DOHH2 (cell line): ENCODE results near the gene DPH7.
"Not testable (repeated sequence)": the region's sequence is repeated elsewhere in the genome, so short reads cannot be mapped to it uniquely, and the experiment has no call there.

Experiments used
- H3F3A ChIP-seq: fragments of 200-600 bp; sonication (generic), shearing (Covaris generic); 2 replicates; pipeline ENCODE4 v1.6.0; 2016; ENCODE audit warnings: antibody characterized with exemption, mild to moderate bottlenecking; ENCODE audit not compliant: control insufficient read depth, insufficient read depth
- H3K27ac ChIP-seq: fragments of 200-600 bp; sonication (generic); 2 replicates; pipeline ENCODE4 v1.5.1; 2014; ENCODE audit warnings: low read depth, mild to moderate bottlenecking, low read length, moderate library complexity
- H3K27me3 ChIP-seq: fragments of 200-600 bp; sonication (generic); 2 replicates; pipeline ENCODE4 v1.6.1; 2014; ENCODE audit warnings: mild to moderate bottlenecking, low read length, mixed read lengths; ENCODE audit not compliant: control insufficient read depth
- H3K36me3 ChIP-seq: fragments of 200-600 bp; sonication (generic); 2 replicates; pipeline ENCODE4 v1.6.1; 2014; ENCODE audit warnings: mild to moderate bottlenecking, low read length, moderate library complexity, mixed read lengths; ENCODE audit not compliant: control insufficient read depth
- H3K4me1 ChIP-seq: fragments of 200-600 bp; sonication (generic); 2 replicates; pipeline ENCODE4 v1.6.1; 2014; ENCODE audit warnings: mild to moderate bottlenecking, low read length, mixed read lengths; ENCODE audit not compliant: control insufficient read depth
- H3K4me2 ChIP-seq: fragments of 200-600 bp; sonication (generic); 2 replicates; pipeline ENCODE4 v1.6.0; 2014; ENCODE audit warnings: mild to moderate bottlenecking, low read length, moderate library complexity
- H3K4me3 ChIP-seq: fragments of 200-600 bp; sonication (generic); 2 replicates; pipeline ENCODE4 v1.5.1; 2014; ENCODE audit warnings: mild to moderate bottlenecking, low read length, mixed read lengths
- H3K79me2 ChIP-seq: fragments of 200-600 bp; sonication (generic); 2 replicates; pipeline ENCODE4 v1.6.1; 2014; ENCODE audit warnings: mild to moderate bottlenecking, low read length, mixed read lengths; ENCODE audit not compliant: control insufficient read depth
- H3K9me2 ChIP-seq: fragments of 200-600 bp; sonication (generic); replicated peaks from 2 replicates; pipeline ENCODE4 v1.6.1; 2014; ENCODE audit warnings: mild to moderate bottlenecking, low read length, mixed read lengths; ENCODE audit not compliant: control insufficient read depth
- H3K9me3 ChIP-seq: fragments of 200-600 bp; sonication (generic); 2 replicates; pipeline ENCODE4 v1.6.1; 2014; ENCODE audit warnings: antibody characterized with exemption, low read length, mixed read lengths; ENCODE audit not compliant: control insufficient read depth, insufficient read depth
- H4K20me1 ChIP-seq: fragments of 200-600 bp; sonication (generic); 2 replicates; pipeline ENCODE4 v1.6.0; 2014; ENCODE audit warnings: low read depth, mild to moderate bottlenecking, antibody characterized with exemption, low read length, moderate library complexity; ENCODE audit not compliant: control insufficient read depth, insufficient read depth
- CTCF ChIP-seq: fragments of 200-600 bp; sonication (generic); IDR thresholded peaks from one replicate; pipeline ENCODE4 v1.5.1; 2014; ENCODE audit warnings: antibody characterized with exemption, mild to moderate bottlenecking, low read depth, low read length; ENCODE audit not compliant: poor library complexity, severe bottlenecking
- EZH2phosphoT487 ChIP-seq: fragments of 200-600 bp; sonication (generic); IDR thresholded peaks from 2 replicates; pipeline ENCODE4 v1.6.1; 2017; ENCODE audit warnings: borderline replicate concordance, mild to moderate bottlenecking, antibody characterized with exemption, low read length, moderate library complexity, mixed read lengths

The DPH7 gene

GRCh38 chr9:137602661-137603060 lies 23.9 kb upstream of the DPH7 start:
- Histone ChIP-seq H3F3A (peaks cover 7% of the 10 kb centered on the region; the same call in 1 of the 2 replicates), H3K4me1 (peaks cover 26% of the 10 kb centered on the region), H3K27me3 (peaks cover 3% of the 10 kb centered on the region; the same call in 1 of the 2 replicates), H3K27ac (no peak overlapping the region), H3K4me3 (no peak overlapping the region), H4K20me1 (peaks cover 14% of the 10 kb centered on the region), H3K9me2 (no peaks in the 10 kb centered on the region), H3K79me2 (peaks cover 16% of the 10 kb centered on the region), H3K36me3 (no peaks in the 10 kb centered on the region), H3K9me3 (no peaks in the 10 kb centered on the region), H3K4me2 (no peak overlapping the region)
- no peak for TF ChIP-seq EZH2phosphoT487
- TF ChIP-seq CTCF = no peak

- H3K4me2 ChIP-seq = no peak overlapping the region
- H3K4me1 ChIP-seq = peaks cover 6% of the 10 kb centered on the region
- H3K36me3 ChIP-seq = no peaks in the 10 kb centered on the region
- H3K9me2 ChIP-seq = no peaks in the 10 kb centered on the region
- peaks cover 7% of the 10 kb centered on the region; the same call in 1 of the 2 replicates for H3F3A ChIP-seq
- H3K27me3 ChIP-seq = peaks cover under 1% of the 10 kb centered on the region; the same call in 1 of the 2 replicates
- no peak overlapping the region for H3K27ac ChIP-seq
- H4K20me1 ChIP-seq = no peaks in the 10 kb centered on the region
- H3K79me2 ChIP-seq = no peaks in the 10 kb centered on the region
- TF ChIP-seq CTCF = no peak
- TF ChIP-seq EZH2phosphoT487 = no peak
- no peak overlapping the region for H3K4me3 ChIP-seq
- H3K9me3 ChIP-seq = no peaks in the 10 kb centered on the region
These were observed 20.2 kb upstream of the DPH7 start for GRCh38 chr9:137598943-137599342.

GRCh38 chr9:137596577-137596976 lies 17.9 kb upstream of the DPH7 start:
- not testable (repeated sequence) for H3K9me2 ChIP-seq, H3K4me2 ChIP-seq, H3K36me3 ChIP-seq, H3K27ac ChIP-seq, H4K20me1 ChIP-seq, H3K9me3 ChIP-seq, H3K4me1 ChIP-seq, H3K4me3 ChIP-seq, H3F3A ChIP-seq, H3K27me3 ChIP-seq, H3K79me2 ChIP-seq

GRCh38 chr9:137593176-137593575 lies 14.5 kb upstream of the DPH7 start:
- Histone ChIP-seq H3K9me3 (no peaks in the 10 kb centered on the region), H3K27me3 (no peaks in the 10 kb centered on the region), H3K36me3 (peaks cover 17% of the 10 kb centered on the region), H3K27ac (no peak overlapping the region), H3K4me2 (no peak overlapping the region), H3F3A (peaks cover 1% of the 10 kb centered on the region; the same call in 1 of the 2 replicates), H3K79me2 (peaks cover 23% of the 10 kb centered on the region), H3K9me2 (no peaks in the 10 kb centered on the region), H3K4me1 (peaks cover 21% of the 10 kb centered on the region), H3K4me3 (no peak overlapping the region), H4K20me1 (peaks cover 8% of the 10 kb centered on the region; the same call in 1 of the 2 replicates)
- TF ChIP-seq EZH2phosphoT487 = no peak
- no peak for TF ChIP-seq CTCF
